ENCODE measurements around the gene RET. TPM values are rescaled to one million over a fixed set of nuclear protein-coding genes. Genes with fewer than 3 reads are reported as not detected.

RET gene
- total RNA-seq, 1 donor from 2014 or later: 2.2 TPM

GRCh38 chr10:43160046-43160920 lies 83.4 kb downstream of the RET start:
- Mint-ChIP-seq H3K27me3 (ENCODE audit: low read depth) (no peaks in the 10 kb centered on the region), H3K9me3 (no peaks in the 10 kb centered on the region), H3K4me1 (peaks cover 9% of the 10 kb centered on the region), H3K36me3 (peaks cover 17% of the 10 kb centered on the region), H3K4me3 (no peak overlapping the region), H3K27ac (no peak overlapping the region)
- DNase-seq (ENCODE audit: low spot score in 2 of 2, unreplicated experiment in 2 of 2): no peak
- TF ChIP-seq CTCF (IDR thresholded peaks at IDR 0.05; ENCODE audit: unreplicated experiment): no peak

GRCh38 chr10:43160921-43161255 lies 84.0 kb downstream of the RET start:
- no peak for DNase-seq (ENCODE audit: low spot score in 2 of 2, unreplicated experiment in 2 of 2)
- Mint-ChIP-seq H3K9me3 (no peaks in the 10 kb centered on the region), H3K4me1 (peaks cover 9% of the 10 kb centered on the region), H3K27ac (no peak overlapping the region), H3K36me3 (peaks cover 17% of the 10 kb centered on the region), H3K27me3 (ENCODE audit: low read depth) (no peaks in the 10 kb centered on the region), H3K4me3 (no peak overlapping the region)
- no peak for TF ChIP-seq CTCF (IDR thresholded peaks at IDR 0.05; ENCODE audit: unreplicated experiment)

- Mint-ChIP-seq H3K27me3 (ENCODE audit: low read depth) (no peaks in the 10 kb centered on the region), H3K4me3 (no peak overlapping the region), H3K36me3 (peaks cover 17% of the 10 kb centered on the region)
Observed at GRCh38 chr10:43162604-43163003, 85.7 kb downstream of the RET start.

GRCh38 chr10:43166207-43166879 lies 89.5 kb downstream of the RET start:
- Mint-ChIP-seq H3K27ac (no peak overlapping the region), H3K4me3 (no peak overlapping the region), H3K36me3 (peaks cover 21% of the 10 kb centered on the region), H3K9me3 (no peaks in the 10 kb centered on the region), H3K27me3 (ENCODE audit: low read depth) (no peaks in the 10 kb centered on the region), H3K4me1 (no peaks in the 10 kb centered on the region)
- DNase-seq (ENCODE audit: low spot score in 2 of 2, unreplicated experiment in 2 of 2): no peak
- TF ChIP-seq CTCF (IDR thresholded peaks at IDR 0.05; ENCODE audit: unreplicated experiment): no peak

More at GRCh38 chr10:43162604-43163003, 85.7 kb downstream of the RET start:
- Mint-ChIP-seq H3K9me3 (no peaks in the 10 kb centered on the region), H3K4me1 (no peaks in the 10 kb centered on the region), H3K27ac (no peak overlapping the region)
- no peak for DNase-seq (ENCODE audit: low spot score in 2 of 2, unreplicated experiment in 2 of 2)
- no peak for TF ChIP-seq CTCF (IDR thresholded peaks at IDR 0.05; ENCODE audit: unreplicated experiment)

GRCh38 chr10:43166880-43167497 lies 90.1 kb downstream of the RET start:
- DNase-seq (ENCODE audit: low spot score in 2 of 2, unreplicated experiment in 2 of 2): no peak
- peaks cover 17% of the 10 kb centered on the region for H3K36me3 Mint-ChIP-seq
- no peak for TF ChIP-seq CTCF (IDR thresholded peaks at IDR 0.05; ENCODE audit: unreplicated experiment)
- no peak overlapping the region for H3K4me3 Mint-ChIP-seq
- no peaks in the 10 kb centered on the region for H3K9me3 Mint-ChIP-seq
- no peaks in the 10 kb centered on the region for H3K4me1 Mint-ChIP-seq
- no peak overlapping the region for H3K27ac Mint-ChIP-seq
- no peaks in the 10 kb centered on the region for H3K27me3 Mint-ChIP-seq (ENCODE audit: low read depth)

Data from mesothelial cell of epicardium (in vitro differentiated cells).